ENCODE measurements around the gene KLHL33.

KLHL33 gene

DNA sequence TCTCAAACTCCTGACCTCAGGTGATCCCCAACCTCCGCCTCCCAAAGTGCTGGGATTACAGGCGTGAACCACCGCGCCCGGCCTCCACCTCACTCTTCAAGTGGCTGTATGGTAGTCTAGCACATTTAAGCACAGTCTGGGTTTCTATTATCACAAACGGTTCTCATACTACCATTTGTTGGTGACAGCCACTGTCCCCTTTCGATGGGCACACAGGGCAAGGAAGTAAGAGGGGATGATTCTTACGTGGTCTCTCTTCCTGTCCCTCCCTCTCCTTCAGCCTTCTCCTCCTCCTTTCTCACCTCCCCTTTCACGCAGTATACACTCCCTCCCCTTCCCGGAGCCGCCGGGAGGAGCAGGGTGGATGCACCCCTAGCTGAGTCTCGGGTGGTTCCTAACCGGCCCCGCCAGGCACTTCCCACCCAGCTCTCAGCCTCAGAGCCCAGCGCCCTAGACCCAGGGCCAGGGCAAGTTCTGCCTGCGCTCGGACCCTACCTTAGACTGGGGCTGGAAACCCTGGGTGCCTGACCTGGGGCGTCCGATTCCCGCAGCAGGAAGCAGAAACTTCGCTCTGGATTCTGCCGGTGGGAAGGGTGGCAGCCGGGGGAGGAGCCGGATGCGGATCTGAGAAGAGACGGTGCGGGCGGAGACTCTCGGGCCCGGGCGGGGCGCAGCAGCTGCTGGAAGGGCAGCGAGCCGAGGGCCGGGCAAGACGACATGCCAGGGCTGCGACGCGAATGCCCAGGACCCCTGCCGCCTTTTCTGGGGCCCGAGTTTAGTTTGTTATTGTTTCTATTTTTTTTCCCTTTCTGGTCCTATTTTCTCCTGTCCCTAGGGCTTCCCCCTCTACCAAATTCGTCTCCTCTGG, 22.9 kb downstream of the KLHL33 start, which contains the start of gene TEP1:
Gene TEP1 (minus strand): TSS at position 626 of the 868 bp plus-strand sequence. CDS start 5,062 bp downstream, outside the sequence.
- peak; percentile 72 for DNase-seq (ENCODE audit: low spot score)

DNA sequence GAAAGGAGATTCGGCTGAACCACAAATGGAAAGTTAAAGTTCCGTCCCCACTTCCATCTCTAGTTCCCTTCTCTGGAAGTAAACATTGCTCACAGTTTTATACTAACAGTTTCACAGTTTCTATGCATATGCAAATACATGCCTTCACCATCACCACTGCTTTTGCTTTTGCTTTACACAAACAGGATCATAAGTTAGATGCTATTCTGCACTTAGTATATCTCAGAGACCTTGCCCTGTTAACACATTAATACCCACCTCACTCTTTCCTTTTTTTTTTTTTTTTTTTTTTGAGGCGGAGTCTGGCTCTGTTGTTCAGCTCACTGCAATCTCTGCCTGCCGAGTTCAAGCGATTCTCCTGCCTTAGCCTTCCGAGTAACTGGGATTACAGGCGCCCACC, 23.6 kb downstream of the KLHL33 start:
- peak; percentile 59 for DNase-seq (ENCODE audit: low spot score)

DNA sequence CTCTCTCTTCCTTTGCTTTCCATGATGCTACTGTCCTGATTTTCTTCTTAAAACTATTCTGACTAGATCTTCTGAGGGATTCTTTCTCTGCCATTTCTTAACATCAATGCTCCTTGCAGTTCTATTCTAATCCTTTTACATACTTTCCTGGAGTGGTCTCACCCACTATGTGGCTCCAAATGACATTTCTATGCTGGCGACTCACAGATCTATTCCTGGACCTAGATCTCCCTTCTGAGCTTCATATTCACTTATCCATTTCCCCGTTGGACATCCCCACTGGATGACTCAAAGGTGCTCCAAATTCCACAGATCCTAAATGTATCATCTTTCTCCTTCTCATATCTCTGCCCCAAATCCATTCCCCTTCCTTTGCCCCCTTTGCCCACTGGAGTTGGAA, 26.7 kb downstream of the KLHL33 start:
- no peak for DNase-seq (ENCODE audit: low spot score)

DNA sequence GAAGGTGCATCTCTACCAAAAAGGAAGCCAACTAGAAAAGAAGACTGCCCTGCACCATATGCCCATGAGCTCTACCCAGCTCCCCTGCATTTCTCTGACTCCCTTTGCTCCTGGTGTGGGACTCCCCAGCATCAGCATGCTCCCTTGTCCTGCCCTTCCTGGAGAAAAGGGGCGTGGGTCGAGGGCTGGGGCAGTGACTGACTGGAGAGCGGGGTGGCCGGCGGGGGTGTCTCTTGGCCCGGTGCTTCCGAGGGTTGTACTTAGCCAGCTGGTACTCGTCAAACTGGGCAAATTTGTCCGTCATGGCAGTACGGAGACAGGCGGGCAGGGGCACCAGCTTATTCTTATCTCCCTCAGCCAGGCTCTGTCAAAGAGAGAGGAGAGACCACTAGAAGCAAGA, 32.4 kb downstream of the KLHL33 start:
- DNase-seq (ENCODE audit: low spot score), result no peak

DNA sequence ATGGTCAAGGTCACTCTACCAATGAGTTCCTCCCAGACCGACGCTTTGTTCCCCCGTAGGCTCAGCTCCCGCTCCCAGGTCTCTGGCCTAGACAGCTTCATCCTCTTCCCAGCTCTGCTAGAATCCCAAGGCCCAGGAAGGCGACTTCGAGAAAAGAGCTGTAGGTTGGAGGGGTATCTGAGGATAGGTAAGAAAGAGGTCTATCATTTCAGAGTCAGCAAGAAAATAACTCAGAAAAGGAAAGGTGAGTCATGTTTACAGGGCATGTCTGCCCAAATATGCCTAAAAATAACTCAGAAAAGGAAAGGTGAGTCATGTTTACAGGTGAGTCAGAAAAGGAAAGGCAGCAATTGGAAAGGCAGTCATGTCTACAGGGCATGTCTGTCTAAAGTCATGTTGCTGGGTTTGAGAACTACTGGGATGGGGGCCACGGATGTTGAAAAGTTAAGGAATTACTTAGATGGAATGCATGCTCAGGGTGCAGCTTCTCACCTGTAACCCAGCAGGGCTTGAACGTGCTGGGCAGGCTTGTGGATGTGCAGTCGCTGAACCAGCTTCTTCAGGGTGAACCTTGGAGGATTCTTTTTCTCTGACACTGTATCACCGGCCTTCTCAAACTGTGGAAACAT, 34.9 kb downstream of the KLHL33 start:
- no peak for DNase-seq (ENCODE audit: low spot score)

DNA sequence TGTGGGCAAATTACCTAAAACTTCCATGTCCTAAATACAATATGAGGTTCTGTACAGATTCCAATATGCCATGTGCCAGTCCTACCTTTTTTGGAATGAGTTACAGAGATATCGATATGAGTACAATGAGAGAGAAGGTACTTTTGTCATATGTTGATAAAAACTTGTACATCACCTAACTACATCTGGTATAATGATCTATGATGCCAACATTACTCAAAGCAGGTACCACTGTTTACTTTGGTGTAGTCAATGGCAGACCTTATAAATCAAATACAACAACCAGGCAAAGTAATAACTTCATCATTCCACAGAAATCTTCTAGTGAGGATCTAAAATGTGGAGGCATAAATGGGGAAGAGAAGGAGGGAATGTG, 35.4 kb downstream of the KLHL33 start:
- no peak for DNase-seq (ENCODE audit: low spot score)

DNA sequence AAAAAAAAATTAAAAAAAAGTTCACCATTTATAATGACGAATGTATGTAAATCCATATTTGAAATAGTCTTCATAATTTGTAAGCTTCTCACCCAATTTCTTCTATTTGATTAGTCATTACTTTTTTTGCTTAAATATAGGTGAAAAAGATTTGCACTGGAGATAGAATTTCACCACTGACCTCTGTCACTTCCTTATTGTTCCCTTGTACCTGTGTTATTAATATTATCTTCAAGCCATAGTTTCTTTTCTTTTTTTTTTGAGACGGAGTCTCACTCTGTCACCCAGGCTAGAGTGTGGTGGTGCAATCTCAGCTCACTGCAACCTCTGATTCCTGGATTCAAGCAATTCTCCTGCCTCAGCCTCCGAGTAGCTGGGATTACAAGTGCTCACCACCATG, 38.5 kb downstream of the KLHL33 start:
- DNase-seq (ENCODE audit: low spot score), result no peak

DNA sequence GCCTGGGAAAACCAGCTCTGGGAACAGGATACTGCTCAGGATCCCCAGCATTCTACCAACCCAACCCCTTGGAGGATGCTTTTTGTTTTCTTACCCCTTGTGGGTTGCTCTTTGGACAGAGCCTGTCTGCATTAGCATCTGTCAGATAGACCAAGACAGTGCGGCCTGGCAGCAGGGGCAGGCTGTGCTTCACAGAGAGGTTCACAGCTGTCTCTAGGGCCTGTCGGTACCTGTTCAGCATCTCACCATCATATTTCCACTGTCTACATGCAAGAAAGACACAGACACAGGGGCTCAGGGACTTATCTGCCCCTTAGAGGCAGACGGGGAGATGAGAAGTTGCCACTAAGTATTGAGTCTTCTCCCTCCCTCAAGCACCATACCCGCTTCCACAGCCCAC, 44.5 kb downstream of the KLHL33 start:
- no peak for DNase-seq (ENCODE audit: low spot score)

DNA sequence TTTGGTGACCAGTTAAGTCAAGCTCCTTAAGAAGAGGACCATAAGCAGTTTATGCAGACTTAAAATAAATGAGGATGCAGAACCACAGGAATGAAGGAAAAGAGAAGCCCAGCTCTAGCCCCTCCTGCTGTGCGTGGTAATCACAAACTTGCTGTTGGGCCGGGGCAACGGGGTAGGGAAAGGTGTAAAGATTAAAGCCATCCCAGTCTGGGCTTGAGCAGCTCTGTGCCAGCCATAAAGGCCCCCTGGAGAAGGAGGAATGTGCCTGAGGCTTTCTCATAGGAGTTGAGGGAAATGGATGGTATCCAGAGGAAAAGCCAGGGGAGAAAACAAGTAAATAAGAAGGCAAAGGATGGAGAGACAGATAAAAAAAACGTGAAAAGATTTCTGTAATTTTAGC, 47.8 kb downstream of the KLHL33 start:
- DNase-seq (ENCODE audit: low spot score), result no peak

DNA sequence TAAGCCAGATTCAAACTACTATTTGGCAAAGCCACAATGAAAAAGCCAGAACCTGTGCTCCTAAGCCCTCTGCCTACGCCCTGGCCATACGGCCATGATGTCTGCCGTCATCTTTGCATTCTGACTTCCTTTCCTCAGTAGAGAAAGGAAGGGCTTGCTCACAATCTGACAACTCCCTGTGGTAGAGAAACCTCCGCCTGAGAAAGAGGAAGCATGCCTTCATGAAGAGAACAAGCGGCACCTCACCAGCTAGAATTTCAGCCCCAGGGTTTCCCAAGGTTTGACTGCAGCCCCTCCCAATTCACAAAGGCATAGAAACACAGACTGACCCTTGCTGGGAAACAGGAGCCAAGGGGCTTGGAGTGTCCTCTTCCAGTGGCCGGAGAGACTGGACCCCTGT, 48.4 kb downstream of the KLHL33 start:
- DNase-seq (ENCODE audit: low spot score), result no peak

DNA sequence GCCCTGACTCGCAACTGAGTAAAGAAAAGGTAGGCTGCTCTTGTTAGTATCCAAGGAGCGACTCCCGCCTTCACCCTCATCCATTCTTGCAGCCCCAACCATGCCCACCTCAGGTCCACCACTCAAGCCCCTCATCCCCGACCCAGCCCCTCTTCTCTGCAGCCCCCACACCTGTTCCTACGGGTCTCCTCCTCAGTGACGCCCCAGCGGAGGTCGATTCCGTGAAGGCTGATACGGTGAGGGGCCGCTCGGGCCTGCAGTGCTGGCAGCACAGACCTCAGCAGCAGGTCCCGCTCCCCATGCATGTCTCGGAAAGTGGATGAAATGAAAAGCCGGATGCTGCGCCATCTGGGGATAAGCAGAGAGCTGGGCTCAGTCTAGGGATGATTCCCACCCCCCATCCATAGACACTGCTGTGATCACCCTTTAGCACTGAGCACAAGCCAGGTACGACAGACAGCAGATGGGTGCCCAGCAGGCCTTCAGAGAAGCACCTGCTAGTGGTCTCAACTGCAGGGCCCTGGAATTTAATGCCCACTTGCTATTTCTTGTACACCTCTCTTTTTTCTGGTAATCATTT, 49.6 kb downstream of the KLHL33 start:
- DNase-seq (ENCODE audit: low spot score), result no peak

DNA sequence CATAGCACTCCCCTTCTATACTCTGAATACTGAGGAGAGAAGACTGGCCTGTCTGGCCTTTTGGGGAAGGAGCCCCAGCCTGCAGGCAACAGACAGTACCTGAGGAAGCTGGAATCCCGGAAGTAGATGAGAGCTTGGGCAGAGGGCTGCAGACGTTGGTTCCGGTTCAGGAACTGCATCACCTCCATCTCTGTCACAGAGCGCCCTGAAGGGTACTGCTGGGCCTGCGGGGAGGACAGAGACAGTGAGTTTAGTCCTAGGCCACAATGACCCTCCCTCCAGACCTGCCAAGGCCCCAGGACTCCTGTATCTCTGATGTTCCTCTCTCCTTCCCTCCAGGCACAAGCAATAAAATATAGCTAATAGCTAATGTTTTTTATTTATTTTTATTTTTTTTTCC, 51.1 kb downstream of the KLHL33 start:
- no peak for DNase-seq (ENCODE audit: low spot score)

DNA sequence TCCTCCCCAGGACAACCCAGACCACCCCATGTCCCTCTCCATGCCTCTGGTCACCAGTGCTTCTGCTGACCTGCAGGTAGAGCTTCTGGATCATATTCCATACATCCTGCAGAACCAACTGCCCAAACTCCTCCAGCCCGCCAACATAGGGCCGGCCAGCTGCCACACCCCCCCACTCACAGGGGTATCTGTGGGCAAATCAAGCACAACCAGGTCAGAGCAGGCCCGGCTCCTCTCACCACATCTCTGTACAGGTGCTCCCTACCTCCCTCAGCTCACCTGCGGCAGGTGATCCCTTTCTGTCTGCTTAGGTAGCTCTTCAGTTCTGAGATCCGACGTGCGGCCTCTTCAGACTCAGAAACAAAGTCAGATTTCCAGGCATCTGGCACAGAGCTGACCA, 51.6 kb downstream of the KLHL33 start:
- no peak for DNase-seq (ENCODE audit: low spot score)

DNA sequence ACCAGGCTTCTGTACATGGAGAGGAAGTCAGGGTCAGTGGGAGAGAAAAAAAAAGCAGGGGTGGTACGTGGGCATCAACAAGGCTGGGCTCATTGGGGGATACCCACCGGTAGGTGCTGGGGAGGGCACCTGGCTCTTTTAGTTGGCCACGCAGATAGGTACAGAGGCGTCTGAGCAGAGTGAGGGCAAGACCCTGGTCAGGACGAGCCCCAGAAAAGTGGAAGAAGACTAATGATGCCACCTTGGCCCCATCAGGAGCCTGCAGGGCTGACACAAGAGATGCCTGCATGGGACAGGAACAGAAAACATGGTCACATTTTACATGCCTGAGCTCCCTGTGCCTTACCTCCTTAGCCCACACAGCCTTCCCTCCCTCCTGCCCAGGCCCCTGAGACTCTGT, 52.3 kb downstream of the KLHL33 start:
- DNase-seq (ENCODE audit: low spot score), result no peak

DNA sequence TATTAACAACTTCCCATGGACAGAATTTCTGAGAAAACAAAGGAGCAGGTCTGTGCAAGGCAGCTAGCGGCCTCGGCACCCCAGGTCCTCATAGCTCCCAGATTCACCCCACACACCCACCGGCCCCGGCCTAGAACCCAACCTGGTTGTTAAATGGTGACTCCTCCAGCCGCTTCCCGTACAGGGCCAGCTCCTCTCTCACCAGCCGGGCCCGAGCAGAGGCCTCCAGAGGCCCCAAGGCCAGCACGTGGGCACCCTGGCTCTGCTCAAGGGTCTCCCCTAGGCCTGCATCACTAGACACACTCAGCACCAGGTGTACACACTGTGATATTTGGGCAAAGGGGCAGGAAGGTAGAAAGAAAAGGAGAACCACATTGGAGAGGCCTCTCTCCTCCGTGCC, 52.9 kb downstream of the KLHL33 start:
- no peak for DNase-seq (ENCODE audit: low spot score)

DNA sequence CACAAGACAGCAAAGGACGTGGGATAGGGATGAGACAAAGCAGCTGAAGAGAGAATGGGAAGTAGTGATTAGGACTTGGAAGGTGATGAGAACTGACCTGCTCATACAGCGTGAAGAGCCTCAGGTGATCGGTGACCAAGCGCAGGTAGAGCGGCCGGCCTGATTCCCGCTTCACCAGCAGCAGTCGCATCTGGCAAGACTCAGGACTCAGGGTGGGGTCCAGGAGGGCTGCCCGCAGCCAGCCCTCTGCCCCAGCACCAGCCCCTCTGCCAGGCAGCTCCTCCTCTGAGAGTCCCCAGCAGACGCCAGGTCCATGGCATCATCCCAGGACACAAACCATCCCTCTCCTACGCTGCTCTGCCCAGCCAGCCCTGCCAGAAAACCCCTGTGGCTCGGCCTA, 53.4 kb downstream of the KLHL33 start:
- DNase-seq (ENCODE audit: low spot score), result no peak

DNA sequence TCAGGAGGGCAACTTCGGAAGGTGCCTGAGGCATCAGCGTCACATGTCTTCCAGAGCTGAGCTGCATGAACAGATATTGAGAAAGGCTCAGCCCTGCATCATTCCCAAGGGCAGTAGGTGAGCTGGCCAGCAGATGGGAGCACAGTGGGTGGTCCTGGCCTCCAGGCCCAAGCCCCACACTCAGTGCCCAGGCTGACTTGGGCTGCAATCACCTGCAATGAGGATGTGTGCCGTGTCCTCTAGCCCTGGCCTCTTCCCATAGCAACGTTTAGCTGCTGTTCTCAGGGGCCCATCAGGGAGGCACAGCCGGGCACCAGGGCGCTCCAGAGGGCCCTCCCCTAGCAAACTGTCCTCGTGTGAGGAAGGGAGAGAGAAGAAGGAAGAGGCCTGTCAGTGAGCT, 54.6 kb downstream of the KLHL33 start:
- DNase-seq (ENCODE audit: low spot score), result no peak

DNA sequence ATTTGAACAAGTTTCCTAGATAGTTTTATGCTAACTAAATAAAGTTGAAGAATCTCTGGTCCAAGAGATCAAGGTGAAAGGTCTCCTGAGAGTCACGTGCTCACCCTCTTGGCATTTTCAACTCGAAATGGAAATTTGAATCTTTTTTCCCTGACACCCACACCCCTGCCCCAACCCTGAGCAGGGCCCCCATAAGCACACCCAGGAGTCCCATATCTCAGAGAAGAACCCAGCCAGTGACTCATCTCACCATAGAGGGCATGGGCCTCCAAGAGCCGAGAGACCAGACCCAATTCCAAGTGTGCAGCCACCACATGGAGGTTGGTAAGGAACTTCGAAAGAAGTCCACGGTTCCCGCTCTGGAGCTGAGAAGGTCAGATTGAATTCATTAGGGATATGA, 55.3 kb downstream of the KLHL33 start:
- DNase-seq (ENCODE audit: low spot score), result no peak

DNA sequence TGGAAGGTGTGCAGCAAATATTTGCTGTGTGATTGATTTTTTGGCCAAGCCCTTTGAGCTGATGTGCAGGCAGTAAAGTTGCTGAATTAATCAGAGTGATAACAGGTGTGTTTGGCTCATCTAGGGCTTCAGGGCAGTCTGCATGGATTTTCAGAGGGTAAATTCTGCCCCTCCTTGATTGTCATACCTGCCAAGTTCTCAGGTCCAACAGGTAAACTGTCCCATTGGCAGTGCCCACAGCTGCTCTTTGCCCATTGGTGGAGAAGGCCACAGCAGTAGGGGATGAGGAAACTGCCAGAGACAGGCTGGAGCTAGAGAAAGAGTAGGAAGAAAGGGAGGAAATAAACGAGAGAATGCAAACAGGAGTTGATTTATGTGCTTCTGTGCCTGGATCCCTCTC, 56.2 kb downstream of the KLHL33 start:
- no peak for DNase-seq (ENCODE audit: low spot score)

DNA sequence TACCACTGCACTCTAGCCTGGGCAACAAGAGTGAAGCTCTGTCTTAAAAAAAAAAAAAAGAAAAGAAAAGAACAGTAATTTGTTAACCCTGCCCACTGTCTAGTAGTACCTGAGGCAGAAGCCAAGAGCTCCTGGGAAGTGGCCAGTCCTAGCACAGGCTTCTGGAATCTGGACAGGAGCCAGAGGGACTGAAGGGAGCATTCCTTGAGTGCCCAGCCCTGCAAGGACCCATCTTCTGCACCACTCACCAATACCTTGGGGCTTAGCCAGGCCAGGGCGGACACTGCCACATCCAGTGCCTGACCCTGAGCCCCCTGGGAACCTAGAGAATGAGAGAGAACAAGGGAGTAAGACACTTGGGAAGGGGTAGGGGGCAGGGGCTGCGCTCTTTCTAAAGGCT, 58.8 kb downstream of the KLHL33 start:
- DNase-seq (ENCODE audit: low spot score), result no peak

DNA sequence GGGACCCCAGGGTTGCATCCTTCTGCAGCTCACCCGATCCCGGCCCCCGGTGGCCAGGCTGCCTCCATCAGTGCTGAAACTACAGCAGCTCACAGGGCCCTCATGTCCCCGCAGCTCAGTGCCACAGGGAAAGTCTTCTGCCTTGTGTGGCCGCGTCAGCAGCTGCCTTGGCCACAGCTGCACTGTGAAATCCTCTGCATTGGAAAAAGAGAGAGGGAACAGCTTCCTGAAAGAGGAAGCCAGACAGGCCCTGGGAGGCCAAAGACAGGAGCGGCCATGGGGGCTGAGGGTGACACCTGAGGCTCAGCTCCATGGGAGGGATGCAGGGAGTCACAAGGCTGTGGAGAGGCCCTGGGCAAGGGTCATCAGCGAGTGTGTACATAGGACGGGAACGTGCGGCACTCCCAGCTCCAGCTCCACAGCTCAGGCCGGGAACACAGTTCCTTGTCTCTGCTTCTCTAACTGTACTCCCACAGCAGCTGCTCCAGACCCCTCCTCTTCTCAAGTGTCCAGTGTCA, 59.8 kb downstream of the KLHL33 start:
- DNase-seq (ENCODE audit: low spot score), result no peak

Data from NAMALWA (cell line).